Measurements from ENCODE around the gene ACADS. TPM values are rescaled to one million over a fixed set of nuclear protein-coding genes. Genes with fewer than 3 reads are reported as not detected.

ACADS gene
- total and polyA plus RNA-seq, 9 of the 15 experiments (the other 6 are each of a cell fraction or from before 2014, with no cell fraction given): 0.06 to 20.3 (median 8.8) TPM

- TF ChIP-seq PRDM10 (IDR thresholded peaks at IDR 0.05; ENCODE audit: partially characterized antibody) (no peak), POU5F1 (IDR thresholded peaks at IDR 0.05; ENCODE audit: borderline replicate concordance, low read depth, low read length, partially characterized antibody) (no peak), KAT8 (IDR thresholded peaks at IDR 0.05; ENCODE audit: low read depth) (no peak), ADNP (tag; IDR thresholded peaks at IDR 0.05) (no peak), ZNF717 (CRISPR knock-in tag; IDR thresholded peaks at IDR 0.05) (no peak), SRF (CRISPR knock-in tag; IDR thresholded peaks at IDR 0.05) (no peak), ZNF143 (CRISPR knock-in tag; IDR thresholded peaks at IDR 0.05) (no peak), SIN3B (IDR thresholded peaks at IDR 0.05; ENCODE audit: low read depth) (no peak), HNRNPL (IDR thresholded peaks at IDR 0.05; ENCODE audit: low read depth, low read length) (no peak), E2F8 (IDR thresholded peaks at IDR 0.05; ENCODE audit: low read depth, partially characterized antibody) (no peak)
Observed at GRCh38 chr12:120755269-120755668, 29.6 kb downstream of the ACADS start (continued).

Measured in K562 (cell line).